OCI-LY3 (cell line): ENCODE data around the gene RPL10A.

Source experiments
- EZH2phosphoT487 ChIP-seq: fragments of 200-600 bp; shearing (Covaris generic); IDR thresholded peaks from 2 replicates; pipeline ENCODE4 v1.6.1; 2018; ENCODE audit warnings: antibody characterized with exemption, mixed run types, low read depth
- TF ChIP-seq, protein P1 (sequence below): fragments of 200-600, 300-600 bp; sonication (generic); IDR thresholded peaks from 2 replicates; pipeline ENCODE4 v1.5.1; 2014; ENCODE audit warnings: antibody characterized with exemption, low read length, low read depth

- TF ChIP-seq, protein P1, sequence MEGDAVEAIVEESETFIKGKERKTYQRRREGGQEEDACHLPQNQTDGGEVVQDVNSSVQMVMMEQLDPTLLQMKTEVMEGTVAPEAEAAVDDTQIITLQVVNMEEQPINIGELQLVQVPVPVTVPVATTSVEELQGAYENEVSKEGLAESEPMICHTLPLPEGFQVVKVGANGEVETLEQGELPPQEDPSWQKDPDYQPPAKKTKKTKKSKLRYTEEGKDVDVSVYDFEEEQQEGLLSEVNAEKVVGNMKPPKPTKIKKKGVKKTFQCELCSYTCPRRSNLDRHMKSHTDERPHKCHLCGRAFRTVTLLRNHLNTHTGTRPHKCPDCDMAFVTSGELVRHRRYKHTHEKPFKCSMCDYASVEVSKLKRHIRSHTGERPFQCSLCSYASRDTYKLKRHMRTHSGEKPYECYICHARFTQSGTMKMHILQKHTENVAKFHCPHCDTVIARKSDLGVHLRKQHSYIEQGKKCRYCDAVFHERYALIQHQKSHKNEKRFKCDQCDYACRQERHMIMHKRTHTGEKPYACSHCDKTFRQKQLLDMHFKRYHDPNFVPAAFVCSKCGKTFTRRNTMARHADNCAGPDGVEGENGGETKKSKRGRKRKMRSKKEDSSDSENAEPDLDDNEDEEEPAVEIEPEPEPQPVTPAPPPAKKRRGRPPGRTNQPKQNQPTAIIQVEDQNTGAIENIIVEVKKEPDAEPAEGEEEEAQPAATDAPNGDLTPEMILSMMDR = no peak
- TF ChIP-seq EZH2phosphoT487 = no peak
These were observed 20.0 kb upstream of the RPL10A start for GRCh38 chr6:35448191-35448590.
